Renal cortex interstitium (tissue), 15 donors: Measurements from ENCODE around the gene CRNN. TPM values are rescaled to one million over a fixed set of nuclear protein-coding genes. Genes with fewer than 3 reads are reported as not detected.

Experiments used
- DNase-seq, 11 donors: peaks; one replicate each; pipeline ENCODE4 v3.0.0-alpha.2; 2013; ENCODE audit warnings: low read depth in 9 of 11, low spot score in 4 of 11; ENCODE audit errors: extremely low read depth in 1 of 11
- long read RNA-seq, 16 experiments: transcript quantifications; one replicate each; lab custom pipeline, GENCODE V29; 2026
- polyA plus RNA-seq, 3 donors: library from polyadenylated mRNA; unstranded; fragments of 120-200 nt; gene quantifications; one replicate each; pipeline ENCODE4 v1.2.1, GENCODE V29; 2013; ENCODE audit not compliant: insufficient read length in 3 of 3

Gene CRNN
- not detected for polyA plus RNA-seq
- long read RNA-seq, donor 1: 0 reads
- long read RNA-seq, donor 2: 0 reads
- long read RNA-seq, donor 3: 0 reads
- long read RNA-seq, donor 4: 0 reads
- long read RNA-seq, donor 5: 0 reads
- long read RNA-seq, donor 6: 0 reads
- long read RNA-seq, donor 7: 0 reads
- long read RNA-seq, donor 8: 0 reads
- long read RNA-seq, donor 9: 0 reads
- long read RNA-seq, donor 10: 0 reads
- long read RNA-seq, donor 11: 0 reads
- long read RNA-seq, donor 12: 0 reads
- long read RNA-seq, donor 13: 0 reads
- long read RNA-seq, donor 14: 0 reads
- long read RNA-seq, donor 15: 0 reads
- long read RNA-seq, donor 16: 0 reads

DNA sequence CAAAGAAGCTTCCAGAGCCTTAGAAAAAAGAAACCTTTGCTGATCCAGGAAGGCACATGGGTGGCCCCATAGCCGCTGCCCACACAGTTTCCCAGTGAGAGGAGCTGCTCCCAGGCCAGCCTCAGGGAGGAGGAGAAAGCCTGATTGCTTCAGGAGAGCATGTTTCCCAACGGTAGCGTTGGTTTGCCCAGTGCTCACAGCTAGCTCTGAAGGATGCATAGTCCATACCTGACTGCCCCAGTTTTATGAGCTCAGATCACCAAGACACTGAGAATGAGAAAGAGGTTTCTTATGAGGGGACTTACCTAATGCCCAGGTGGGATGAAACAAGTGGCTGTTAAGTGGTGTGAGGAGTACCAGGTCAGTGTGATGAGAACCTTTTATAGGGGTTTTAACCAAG, at the start of gene CRNN:
Gene CRNN, minus strand, starts transcription at position 355 of the 400 bp plus-strand sequence. CDS start 2,030 bp downstream, outside the sequence.
- DNase-seq: no peak

DNA sequence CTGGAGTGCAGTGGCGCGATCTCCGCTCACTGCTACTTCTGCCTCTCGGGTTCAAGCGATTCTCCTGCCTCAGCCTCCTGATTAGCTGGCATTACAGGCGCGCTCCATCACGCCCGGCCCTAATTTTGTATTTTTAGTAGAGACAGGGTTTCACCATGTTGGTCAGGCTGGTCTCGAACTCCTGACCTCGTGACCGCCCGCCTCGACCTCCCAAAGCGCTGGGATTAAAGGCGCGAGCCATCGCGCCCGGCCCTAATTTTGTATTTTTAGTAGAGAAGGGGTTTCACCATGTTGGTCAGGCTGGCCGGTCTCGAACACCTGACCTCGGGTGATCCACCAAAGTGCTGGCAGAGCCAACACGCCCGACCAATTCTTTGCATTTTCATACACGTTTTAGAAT, 48.6 kb upstream of the CRNN start:
- DNase-seq: no peak

DNA sequence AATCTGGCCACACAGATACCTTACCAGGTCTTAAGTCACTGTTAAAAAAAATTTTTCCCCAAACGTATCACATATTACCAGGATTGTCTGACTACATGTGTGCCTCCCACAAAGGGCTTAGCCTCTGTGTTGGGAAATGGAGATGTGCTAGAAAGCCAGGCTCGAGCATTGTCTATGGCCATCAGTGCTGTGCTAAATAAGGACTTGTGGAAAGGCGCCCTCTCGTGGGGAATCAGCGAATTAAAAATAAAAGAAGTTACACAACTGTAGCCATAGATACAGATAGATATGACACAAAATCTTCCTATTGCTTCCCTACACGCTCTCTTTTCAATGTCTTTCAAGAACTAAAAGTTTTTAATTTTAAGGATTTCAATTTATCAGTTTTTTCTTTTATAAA, 47.5 kb upstream of the CRNN start:
- DNase-seq: peak in 2 of 11 donors; percentile 32 to 37

DNA sequence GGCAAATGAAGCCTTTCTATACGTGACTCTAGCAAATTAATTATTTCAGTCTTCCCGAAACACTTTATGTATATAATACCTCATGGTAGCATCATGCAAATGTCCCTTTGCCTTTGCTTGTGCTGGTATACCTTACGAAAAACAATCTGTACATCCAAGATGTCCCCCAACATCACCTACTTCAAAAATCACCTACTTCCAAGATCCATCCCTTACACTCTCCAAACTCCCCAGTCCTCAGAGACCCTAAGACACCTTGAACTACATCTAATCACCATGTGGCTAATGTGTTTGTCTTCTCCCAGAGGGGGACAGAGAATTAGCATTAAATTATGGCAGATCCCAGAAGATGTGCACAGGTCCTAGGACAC, 46.5 kb upstream of the CRNN start:
- DNase-seq: no peak

DNA sequence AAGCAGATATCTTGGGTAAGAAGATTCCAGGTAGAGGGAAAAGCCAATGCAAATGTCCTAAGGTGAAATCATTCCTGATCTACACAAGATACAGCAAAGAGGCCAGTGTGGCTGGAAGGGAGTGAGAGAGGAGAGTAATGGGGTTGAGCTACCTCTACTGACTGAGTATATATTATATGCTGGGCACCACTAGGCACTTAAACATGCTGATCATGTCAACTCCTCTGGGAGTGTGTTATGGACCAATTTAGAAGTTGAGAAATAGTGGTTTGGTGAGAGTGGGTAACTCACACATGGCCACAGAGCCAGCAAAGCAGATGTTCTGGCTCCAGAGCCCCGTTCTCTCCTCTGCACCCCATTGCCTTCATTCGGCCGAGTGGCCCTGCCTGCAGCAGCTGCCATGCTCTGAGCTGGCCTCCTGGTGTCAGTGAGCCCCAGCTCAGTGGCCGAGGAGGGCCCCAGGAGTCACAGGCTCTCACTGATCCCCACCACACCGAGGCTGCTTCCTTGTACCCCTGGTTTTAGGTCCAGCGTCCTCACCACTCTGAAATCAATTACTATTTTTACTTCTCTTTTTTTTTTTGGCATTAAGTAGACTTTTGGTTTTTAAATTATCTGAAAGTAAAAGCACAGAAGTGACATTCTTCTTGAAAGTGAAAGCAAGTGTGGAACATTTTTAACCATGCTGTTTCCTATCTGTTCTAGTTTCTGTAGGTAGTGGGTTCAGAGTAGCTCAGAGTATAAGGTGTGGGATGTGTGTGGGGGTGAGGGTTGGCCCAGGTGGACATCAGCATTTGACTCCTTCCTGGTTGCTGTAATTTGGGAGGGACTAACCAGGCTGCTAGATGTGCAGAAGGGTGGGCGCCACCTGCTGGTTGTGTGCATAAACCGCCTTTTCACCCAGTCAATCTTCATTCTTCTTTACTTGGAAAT, 45.8 kb upstream of the CRNN start:
- DNase-seq: peak in 3 of 11 donors; percentile 20 to 36 (median 33)

DNA sequence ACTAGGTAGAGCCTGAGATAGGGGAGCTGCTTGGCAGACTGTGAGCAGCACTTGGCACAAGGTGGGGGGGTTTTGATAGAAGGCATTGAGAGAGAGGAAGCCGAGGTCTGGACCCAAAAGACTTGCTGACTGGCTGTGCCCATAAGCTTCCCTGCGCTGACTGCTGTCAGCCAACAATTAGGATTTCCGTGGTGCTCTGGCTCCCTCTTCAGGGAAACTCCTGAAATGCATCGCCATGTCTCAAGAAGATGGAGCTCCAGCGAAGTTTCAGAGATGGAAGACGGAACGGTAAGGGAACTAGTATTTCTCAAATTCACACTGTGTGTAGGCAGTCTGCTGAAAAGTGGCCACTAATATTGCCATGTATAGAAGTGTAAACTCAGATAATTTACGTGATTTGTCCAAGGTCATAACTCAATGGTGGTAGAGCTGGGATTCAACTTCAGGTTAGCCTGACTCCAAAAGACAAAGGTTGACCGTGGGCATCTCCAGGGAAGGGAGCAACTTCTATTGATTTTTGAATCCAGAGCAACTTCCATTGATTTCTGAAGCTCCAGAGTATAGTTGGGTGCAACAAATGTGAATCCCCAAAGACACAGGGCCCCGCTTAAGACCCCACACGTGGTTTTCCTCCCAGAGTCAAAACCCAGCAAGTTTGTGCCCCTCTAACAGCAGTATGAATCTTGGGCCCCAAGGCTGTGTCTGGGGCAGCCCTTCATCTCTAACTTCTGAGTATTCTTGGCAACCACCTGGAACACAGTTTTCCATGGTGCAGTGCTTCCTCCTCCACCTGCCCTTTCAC, 44.5 kb upstream of the CRNN start:
- DNase-seq: peak in 10 of 11 donors; percentile 44 to 82 (median 72)

DNA sequence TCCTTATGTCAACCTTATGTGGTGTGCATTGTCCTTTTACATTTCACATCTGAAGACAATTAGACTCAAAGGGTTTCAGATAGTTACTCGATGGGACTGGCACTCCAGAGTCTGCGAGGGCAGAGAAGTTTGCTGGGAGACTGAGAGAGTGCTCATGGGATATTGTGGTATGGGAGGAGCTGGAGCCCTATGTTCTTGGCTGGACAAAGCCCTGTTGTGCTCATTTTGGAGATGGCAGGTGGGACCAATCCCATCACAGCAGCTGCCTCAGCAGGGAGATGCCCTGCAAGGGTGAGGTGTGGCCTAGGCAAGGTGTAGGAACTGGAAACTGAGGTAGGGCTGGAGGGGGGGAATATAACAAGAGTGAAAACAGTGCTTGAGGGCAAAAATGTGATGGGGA, 43.5 kb upstream of the CRNN start:
- DNase-seq: no peak

DNA sequence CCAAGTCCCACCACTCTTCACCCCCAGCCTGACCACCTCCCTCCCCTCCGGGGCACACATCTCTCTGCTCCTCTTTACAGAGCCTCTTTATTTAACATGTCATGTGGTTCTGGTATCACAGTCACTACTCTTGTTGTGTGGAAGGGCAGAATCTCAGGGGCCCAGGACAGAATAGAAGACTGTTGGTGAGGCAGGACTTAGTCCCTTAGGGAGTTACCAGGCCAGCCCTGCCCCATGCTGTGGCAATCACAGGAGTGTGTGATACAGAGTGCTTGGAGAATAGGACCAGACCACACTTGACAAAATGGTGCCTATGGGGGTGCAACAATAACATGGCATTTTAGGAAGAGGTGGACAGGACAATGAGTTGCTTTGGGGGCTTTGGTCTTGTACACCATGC, 43.0 kb upstream of the CRNN start:
- no peak for DNase-seq

DNA sequence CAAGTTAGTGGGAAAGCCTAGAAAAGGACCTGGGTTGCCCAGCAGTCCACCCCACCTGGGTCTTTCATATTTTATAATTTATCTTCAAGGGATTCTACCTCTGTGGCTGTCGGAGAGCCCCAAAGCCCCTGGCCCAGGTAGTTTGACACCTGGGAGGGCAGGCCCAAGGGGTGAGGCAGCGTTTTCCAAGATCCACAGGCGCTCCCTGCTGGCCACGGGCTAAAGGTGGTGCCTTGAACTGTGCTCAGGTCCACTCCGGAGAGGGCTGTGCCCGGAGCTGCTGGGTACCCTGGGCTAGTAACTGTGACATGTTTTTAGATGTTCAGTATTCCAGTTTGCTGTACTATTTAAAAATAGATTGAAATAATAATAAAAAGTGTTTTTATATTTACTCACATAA, 37.2 kb upstream of the CRNN start:
- DNase-seq: no peak

DNA sequence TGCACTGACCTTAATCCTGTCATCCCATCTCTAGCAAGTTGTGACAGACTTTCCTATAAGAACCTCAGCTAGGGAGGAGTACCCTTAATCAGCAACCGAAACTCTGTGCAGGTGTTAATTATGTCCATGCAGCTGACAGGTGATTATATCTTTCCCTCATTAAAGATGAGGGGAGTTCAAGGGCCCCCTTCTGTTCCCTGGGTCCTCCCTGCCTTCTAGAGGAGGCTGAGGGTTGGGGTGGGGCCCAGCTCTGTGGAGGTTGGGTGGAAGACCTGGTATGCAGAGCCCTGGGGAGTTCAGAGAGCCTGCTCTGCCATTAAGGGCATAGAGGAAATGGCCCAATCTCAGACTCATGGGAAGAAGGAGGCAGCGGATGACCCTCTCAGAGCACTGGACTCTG, 35.6 kb upstream of the CRNN start:
- DNase-seq: no peak

DNA sequence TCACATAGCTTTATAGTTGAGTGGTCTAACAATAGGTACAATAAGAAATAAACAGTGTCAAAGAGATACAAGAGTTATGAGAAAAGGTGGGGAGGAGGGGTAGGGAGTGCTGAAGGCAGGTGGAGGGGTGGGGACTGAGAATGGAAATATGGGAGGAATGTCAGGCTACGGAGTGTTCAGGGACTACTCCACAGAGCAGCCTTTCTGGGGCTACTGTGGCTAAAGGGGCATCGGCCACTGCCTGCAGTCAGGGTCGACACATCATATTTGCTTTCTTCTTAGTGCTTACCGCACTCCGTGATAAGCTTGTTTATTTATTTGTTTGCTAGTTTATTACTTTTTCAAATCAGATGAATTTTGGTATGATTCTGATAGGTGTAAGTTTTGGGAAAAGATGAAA, 34.4 kb upstream of the CRNN start:
- DNase-seq: no peak

DNA sequence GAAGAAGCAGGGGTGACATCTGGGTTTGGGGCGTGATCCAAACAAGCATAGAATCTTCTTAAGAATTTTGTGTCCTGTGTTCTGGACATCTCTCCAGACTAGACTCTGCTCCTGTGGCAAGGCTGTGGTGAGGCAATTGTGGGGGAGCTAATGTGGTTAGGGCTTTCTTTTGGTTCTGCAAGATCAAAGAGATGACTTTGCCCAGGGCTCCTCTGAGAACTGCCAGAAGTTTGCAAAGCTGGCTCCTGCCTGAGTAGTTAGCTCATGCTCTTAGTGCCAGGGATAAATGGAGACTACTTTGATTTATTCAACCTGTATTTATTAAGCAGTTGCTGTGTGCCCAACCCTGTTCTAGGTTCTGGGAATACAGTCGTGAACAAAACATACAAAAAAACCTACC, 34.0 kb upstream of the CRNN start:
- no peak for DNase-seq

DNA sequence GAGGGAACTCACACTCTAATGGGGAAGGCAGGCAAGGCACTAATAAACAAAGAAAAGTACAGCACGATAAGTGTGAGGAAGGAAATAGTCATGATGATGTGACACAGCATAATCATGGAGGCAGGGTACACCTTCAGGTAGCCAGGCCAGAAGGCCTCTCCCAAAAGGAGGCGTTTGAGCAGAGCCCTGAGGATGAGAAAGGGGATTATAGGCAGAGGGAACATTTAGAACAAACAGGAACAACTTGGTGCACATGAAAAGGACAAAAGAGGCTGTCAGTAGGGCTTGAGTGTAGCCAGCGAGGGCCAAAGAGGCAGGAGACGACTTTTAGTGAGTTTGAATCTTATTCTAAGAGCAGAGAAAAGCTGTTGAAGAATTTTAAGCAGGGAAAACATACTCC, 33.4 kb upstream of the CRNN start:
- DNase-seq: no peak

DNA sequence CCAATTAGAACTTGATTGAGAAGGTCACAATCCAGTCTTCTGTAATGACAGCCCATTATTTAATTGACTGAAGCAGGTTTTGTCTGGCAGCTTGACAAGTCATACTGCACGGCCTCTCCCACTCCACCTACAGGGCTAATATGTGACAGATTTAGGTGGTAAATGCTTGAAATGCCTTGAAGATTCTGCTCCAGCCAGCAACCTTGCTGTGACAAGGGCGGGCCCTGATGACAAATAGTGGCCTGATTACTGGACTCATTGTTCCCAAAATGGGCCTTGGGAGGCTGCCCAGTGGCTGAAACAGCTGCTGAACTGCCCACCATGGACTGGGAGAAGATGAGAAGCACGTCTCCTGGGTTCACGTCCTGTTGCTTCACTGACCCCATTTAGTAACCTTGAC, 30.0 kb upstream of the CRNN start:
- no peak for DNase-seq

DNA sequence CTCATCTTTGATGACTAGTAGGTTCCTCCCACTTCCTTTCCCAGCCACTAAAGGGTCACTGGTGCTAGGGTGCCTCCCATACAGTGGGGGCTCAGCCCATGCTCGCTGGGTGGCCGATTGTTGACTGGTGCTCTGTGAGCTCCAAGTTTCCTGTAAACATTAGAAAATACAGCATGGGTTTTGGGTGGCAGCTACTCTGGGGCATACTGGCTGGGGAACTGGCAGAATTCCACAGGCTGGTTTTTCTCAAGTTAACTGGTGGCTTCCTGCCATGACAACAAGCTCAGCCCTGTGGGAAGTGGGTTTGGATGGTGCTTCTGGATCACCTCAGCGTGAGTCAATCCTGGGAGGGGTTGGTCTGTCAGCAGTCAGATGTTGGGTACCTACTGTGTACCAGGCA, 28.7 kb upstream of the CRNN start:
- DNase-seq: peak in 1 of 11 donors; percentile 17

DNA sequence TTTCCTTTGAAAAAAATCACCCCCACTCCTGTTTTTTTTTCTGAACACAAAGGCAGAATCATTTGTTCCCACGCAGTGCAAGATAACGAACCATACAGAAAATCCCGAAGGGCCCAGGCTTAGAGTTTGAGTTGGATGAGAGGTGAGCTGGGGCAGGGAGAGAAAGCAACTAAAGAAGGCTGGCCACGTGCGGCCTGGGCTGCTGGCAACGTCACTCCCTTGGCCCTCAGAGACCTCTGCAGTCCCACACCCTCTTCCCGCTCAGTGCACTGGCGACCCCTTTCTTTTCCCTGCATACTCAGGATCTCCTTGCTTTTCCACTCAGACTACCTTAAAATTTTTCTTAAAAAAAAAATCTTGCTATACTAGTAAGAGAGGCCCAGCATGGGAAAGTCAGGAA, 28.2 kb upstream of the CRNN start:
- DNase-seq: no peak

DNA sequence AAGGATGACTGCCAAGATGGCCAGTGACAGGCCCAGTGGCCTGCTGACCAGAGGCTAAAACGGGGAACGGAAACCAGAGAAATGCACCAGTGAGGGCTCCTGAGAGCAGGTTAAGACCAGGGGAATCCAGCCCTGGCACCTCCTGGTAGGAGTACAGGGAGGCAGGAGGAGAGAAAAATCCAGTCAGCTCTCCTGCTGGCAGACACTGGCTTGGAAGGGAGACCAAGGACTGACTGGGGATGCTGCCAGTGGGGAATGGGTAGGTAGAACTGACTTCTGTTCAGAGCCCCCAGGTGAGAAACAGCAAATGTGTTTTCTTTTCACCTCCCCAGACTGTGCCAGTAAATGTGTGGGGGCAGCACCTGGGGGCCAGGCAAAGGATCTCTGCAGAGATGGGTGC, 27.7 kb upstream of the CRNN start:
- no peak for DNase-seq

DNA sequence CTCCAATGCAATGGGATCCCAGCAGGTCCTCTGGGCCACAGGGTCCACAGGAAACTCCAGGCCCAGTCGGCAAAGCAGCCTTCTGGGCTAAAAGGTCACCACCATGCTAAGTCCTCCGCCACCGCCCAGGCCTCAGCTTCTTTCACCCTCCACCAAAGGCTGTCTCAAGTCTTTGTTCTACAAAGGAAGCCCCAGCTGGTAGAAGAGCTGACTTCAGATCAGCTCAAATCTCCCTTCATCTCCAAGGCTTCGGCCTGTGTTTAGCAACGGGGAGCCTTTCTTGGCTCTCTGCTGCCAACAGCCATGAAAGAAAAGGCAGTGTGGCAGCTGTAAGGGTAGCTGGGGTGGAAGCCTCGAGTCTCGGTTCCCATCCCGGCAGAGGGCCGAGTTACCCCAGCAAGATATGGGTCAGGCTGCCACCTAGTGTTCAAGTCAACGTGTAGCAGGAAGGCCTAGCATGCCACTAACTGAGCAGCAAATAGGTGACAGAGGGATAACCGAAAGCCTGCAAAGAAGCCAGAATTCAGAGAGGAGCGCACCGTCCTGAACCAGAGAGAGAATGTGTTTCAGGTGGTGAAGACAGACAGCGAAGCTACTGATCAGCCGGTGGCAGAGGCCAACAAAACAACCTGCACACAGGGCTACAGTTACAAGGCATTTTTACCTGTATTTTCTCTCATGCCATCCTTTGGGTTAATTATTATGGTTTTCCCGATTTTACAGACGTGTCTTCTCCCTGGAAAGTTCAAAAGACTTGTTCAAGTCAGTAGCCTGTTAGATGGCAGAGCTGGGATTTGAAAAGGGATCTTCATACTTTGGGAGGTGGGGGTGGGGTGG, 26.8 kb upstream of the CRNN start:
- peak in 7 of 11 donors; percentile 33 to 61 (median 49) for DNase-seq
